ENCODE results near the gene OR13C4. TPM values are rescaled to one million over a fixed set of nuclear protein-coding genes. Genes with fewer than 3 reads are reported as not detected.

Gene OR13C4
- polyA plus RNA-seq, 1 experiment = not detected

DNA sequence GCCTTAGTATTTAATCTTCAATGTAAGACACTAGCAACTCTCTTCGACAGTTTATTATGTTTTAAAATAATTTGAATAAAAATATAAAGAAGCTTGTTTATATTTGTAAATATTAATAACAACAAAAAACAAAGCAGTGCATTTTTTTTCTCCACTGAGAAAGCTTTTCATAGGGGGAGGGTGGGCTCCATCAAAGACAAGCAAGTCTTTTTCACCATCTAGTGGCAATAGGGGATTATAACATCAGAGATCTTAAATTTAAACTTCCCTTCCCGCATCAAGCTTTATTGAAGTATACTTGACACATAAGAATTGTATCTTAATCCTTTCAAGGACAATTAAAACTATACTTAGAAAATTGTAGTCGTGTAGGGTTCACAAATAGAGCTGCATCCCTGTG is 32.2 kb downstream of the OR13C4 start:
- POLR2A ChIA-PET = no interaction called here
- no peak for DNase-seq (ENCODE audit: low read depth)
- TF ChIP-seq, protein P1, sequence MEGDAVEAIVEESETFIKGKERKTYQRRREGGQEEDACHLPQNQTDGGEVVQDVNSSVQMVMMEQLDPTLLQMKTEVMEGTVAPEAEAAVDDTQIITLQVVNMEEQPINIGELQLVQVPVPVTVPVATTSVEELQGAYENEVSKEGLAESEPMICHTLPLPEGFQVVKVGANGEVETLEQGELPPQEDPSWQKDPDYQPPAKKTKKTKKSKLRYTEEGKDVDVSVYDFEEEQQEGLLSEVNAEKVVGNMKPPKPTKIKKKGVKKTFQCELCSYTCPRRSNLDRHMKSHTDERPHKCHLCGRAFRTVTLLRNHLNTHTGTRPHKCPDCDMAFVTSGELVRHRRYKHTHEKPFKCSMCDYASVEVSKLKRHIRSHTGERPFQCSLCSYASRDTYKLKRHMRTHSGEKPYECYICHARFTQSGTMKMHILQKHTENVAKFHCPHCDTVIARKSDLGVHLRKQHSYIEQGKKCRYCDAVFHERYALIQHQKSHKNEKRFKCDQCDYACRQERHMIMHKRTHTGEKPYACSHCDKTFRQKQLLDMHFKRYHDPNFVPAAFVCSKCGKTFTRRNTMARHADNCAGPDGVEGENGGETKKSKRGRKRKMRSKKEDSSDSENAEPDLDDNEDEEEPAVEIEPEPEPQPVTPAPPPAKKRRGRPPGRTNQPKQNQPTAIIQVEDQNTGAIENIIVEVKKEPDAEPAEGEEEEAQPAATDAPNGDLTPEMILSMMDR (IDR thresholded peaks at IDR 0.05; ENCODE audit: insufficient read depth, low read depth, low read length) = no peak
- no peaks in the 10 kb centered on the region for H3K27me3 ChIP-seq (ENCODE audit: control insufficient read depth, insufficient read depth, low read length)
- CTCF ChIA-PET = interaction anchor here (0.6 to 1.2 kb wide), 6 partner anchors 18 to 468 kb away, joined by 3 to 7 read pairs (median 3); no protein-coding TSS in a partner anchor
- no peaks in the 10 kb centered on the region for H3K36me3 ChIP-seq (ENCODE audit: control insufficient read depth, insufficient read depth, low read length)
- H3K4me3 ChIP-seq (ENCODE audit: low read depth, low read length) = no peak overlapping the region

DNA sequence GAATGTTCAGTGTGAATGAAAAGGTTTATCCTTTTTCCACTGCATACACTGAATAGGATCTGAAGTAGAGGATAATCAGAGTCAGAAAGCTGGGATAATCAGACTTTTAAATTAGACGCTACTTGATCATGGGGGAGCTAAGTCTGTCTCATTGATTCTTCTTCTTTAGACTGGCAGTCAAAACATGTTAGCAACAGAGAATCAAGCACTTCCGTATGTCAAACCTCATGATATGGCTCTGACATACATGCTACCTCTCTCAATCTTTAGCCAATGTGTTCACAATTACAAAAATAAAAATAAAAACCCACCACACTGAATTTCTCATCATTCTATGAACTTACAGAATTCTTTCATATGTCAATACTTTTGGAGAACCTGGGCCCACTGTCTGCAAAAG is 42.0 kb downstream of the OR13C4 start:
- no peak for DNase-seq (ENCODE audit: low read depth)
- CTCF ChIA-PET = no interaction called here
- POLR2A ChIA-PET = no interaction called here
- no peaks in the 10 kb centered on the region for H3K27me3 ChIP-seq (ENCODE audit: control insufficient read depth, insufficient read depth, low read length)
- H3K36me3 ChIP-seq (ENCODE audit: control insufficient read depth, insufficient read depth, low read length) = no peaks in the 10 kb centered on the region
- no peak overlapping the region for H3K4me3 ChIP-seq (ENCODE audit: low read depth, low read length)
- TF ChIP-seq, protein P1 (IDR thresholded peaks at IDR 0.05; ENCODE audit: insufficient read depth, low read depth, low read length) = no peak

DNA sequence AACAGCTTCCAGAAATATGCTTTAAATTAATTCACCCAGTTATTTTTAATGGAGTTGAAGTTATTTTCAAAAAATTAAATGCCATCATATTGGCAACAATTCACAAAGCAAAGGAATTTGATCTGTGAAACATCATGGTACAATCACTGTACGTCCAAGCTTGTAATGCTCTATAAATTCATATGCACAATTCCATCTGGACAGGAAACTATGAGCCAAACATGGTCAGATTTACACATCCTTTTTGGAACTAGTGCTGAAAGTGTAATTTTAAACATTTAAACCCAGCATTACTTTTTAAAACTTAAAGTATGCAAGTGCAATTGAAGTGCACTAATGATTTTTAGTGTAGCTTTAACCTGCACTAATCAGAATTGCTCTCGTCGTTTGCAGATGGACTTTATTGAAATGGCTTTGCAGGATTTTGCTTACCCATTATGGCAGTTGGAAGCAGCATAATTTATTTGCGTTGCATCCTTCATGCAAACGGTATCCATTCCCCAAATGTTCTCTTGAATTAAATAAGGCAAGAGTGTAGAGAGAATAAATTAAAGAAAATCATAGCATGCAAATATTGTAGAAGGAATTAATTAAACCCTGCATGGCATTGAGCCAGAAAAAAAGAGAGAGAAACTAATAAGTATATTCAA is 44.0 kb downstream of the OR13C4 start:
- Histone ChIP-seq H3K27me3 (ENCODE audit: control insufficient read depth, insufficient read depth, low read length) (no peaks in the 10 kb centered on the region), H3K4me3 (ENCODE audit: low read depth, low read length) (no peak overlapping the region), H3K36me3 (ENCODE audit: control insufficient read depth, insufficient read depth, low read length) (no peaks in the 10 kb centered on the region)
- TF ChIP-seq, protein P1 (IDR thresholded peaks at IDR 0.05; ENCODE audit: insufficient read depth, low read depth, low read length) = no peak
- ChIA-PET CTCF (interaction anchor here (0.6 kb wide), 1 partner anchor 9 kb away, joined by 4 read pairs; no protein-coding TSS in a partner anchor), POLR2A (no interaction called here)
- no peak for DNase-seq (ENCODE audit: low read depth)

Other genes starting within 250 kb of the OR13C4 start
- gene OR13F1, start 22.9 kb downstream of the OR13C4 start, polyA plus RNA-seq (2011; rRNA removed) = not detected in 2 replicates
- gene OR13C3, start 9.6 kb upstream of the OR13C4 start, polyA plus RNA-seq (2011; rRNA removed) = not detected in 2 replicates
- not detected in 2 replicates for gene OR13C8, start 42.0 kb upstream of the OR13C4 start, polyA plus RNA-seq (2011; rRNA removed)
- not detected in 2 replicates for gene OR13C5, start 72.2 kb upstream of the OR13C4 start, polyA plus RNA-seq (2011; rRNA removed)
- gene OR13C2, start 78.4 kb upstream of the OR13C4 start, polyA plus RNA-seq (2011; rRNA removed) = not detected in 2 replicates
- gene OR13C9, start 91.0 kb upstream of the OR13C4 start, polyA plus RNA-seq (2011; rRNA removed) = not detected in 2 replicates
- not detected in 2 replicates for gene OR13D1, start 167.3 kb upstream of the OR13C4 start, polyA plus RNA-seq (2011; rRNA removed)
- 40.6 and 62.8 TPM in 2 replicates for gene NIPSNAP3A, start 220.5 kb upstream of the OR13C4 start, polyA plus RNA-seq (2011; rRNA removed)
- 0.75 and 0.96 TPM in 2 replicates for gene NIPSNAP3B, start 236.9 kb upstream of the OR13C4 start, polyA plus RNA-seq (2011; rRNA removed)

All from BJ (cell line).